Activated CD8-positive, alpha-beta T cell treated with anti-CD3 and anti-CD28 coated beads for 36 hours (primary cell): ENCODE data around the gene NDUFAF3. TPM values are rescaled to one million over a fixed set of nuclear protein-coding genes. Genes with fewer than 3 reads are reported as not detected.

Experiments used
- ATAC-seq: fragments of 200-7000 bp; cut with Tn5 transposase; one replicate; pipeline ENCODE4 v1.10.0; 2021; ENCODE audit warnings: mild to moderate bottlenecking, moderate library complexity
- CTCF ChIA-PET: fragments of 350-600 bp; sonication (Branson Sonifier 250); formaldehyde crosslinking; loops from one replicate; lab custom pipeline; 2021; ENCODE audit warnings: antibody characterized with exemption; lab: Charles Lee
- POLR2A ChIA-PET: fragments of 350-600 bp; sonication (Branson Sonifier 250); formaldehyde crosslinking; loops from one replicate; lab custom pipeline; 2021; ENCODE audit warnings: antibody characterized with exemption; lab: Charles Lee
- DNase-seq: peaks from one replicate; pipeline ENCODE4 v3.0.0-alpha.2; 2020
- H3K27ac Mint-ChIP-seq: one replicate; pipeline ENCODE4 v1.8.0; 2021; ENCODE audit warnings: mild to moderate bottlenecking, mixed read lengths
- H3K27me3 Mint-ChIP-seq: one replicate; pipeline ENCODE4 v1.8.0; 2021; ENCODE audit warnings: mixed read lengths
- H3K36me3 Mint-ChIP-seq: one replicate; pipeline ENCODE4 v1.8.0; 2021; ENCODE audit warnings: low read depth, mixed read lengths
- H3K4me1 Mint-ChIP-seq: one replicate; pipeline ENCODE4 v1.8.0; 2021; ENCODE audit warnings: low read depth, mixed read lengths
- H3K4me3 Mint-ChIP-seq: one replicate; pipeline ENCODE4 v1.8.0; 2021; ENCODE audit warnings: mild to moderate bottlenecking, moderate library complexity, mixed read lengths
- H3K9me3 Mint-ChIP-seq: one replicate; pipeline ENCODE4 v1.8.0; 2021; ENCODE audit warnings: mixed read lengths
- CTCF ChIP-seq: fragments of 200-600 bp; IDR thresholded peaks from one replicate; pipeline ENCODE4 v1.8.0; 2022; ENCODE audit warnings: antibody characterized with exemption, mild to moderate bottlenecking
- intact Hi-C: fragments of 100-400 bp; cut with micrococcal nuclease; formaldehyde crosslinking; loops from one replicate; pipeline ENCODE4 v1.10.0; 2022
- total RNA-seq, 2 experiments: library from RNA; stranded (reverse); gene quantifications; one replicate each; pipeline ENCODE4 v1.2.3, GENCODE V29; 2021

Gene NDUFAF3
- total RNA-seq, 2 experiments from 2014 or later, result 90.7 to 95.5 TPM

GRCh38 chr3:49025005-49025792, 3.3 kb downstream of the NDUFAF3 start:
- ATAC-seq, result no peak
- H3K4me3 Mint-ChIP-seq, result peak overlapping the region; percentile 2

GRCh38 chr3:49025793-49026520, 4.0 kb downstream of the NDUFAF3 start:
- H3K9me3 Mint-ChIP-seq, result no peaks in the 10 kb centered on the region
- H3K4me1 Mint-ChIP-seq, result peaks cover 53% of the 10 kb centered on the region
- H3K27ac Mint-ChIP-seq, result peak overlapping the region; percentile 71

More at GRCh38 chr3:49025005-49025792, 3.3 kb downstream of the NDUFAF3 start:
- TF ChIP-seq CTCF, result no peak
- no peak for DNase-seq
- intact Hi-C loops, result loop anchor here (5.0 kb wide), 1 partner anchor 67 kb away; the partner anchor contains the start of gene QRICH1
- ChIA-PET POLR2A (interaction anchor here (1.3 to 12.0 kb wide), 5 partner anchors 11 to 74 kb away, joined by 3 to 200 read pairs (median 14); partner anchors contain the start of genes P4HTM, QRICH1 and WDR6), CTCF (interaction anchor here (5.9 kb wide), 1 partner anchor 69 kb away, joined by 37 read pairs; the partner anchor contains the start of gene QRICH1)
- no peaks in the 10 kb centered on the region for H3K27me3 Mint-ChIP-seq
- peaks cover 73% of the 10 kb centered on the region for H3K36me3 Mint-ChIP-seq
- H3K9me3 Mint-ChIP-seq, result no peaks in the 10 kb centered on the region
- peaks cover 54% of the 10 kb centered on the region for H3K4me1 Mint-ChIP-seq
- peak overlapping the region; percentile 71 for H3K27ac Mint-ChIP-seq

GRCh38 chr3:49026536-49026935, 4.6 kb downstream of the NDUFAF3 start:
- Mint-ChIP-seq H3K4me3 (no peak overlapping the region), H3K36me3 (peaks cover 69% of the 10 kb centered on the region), H3K27ac (peak overlapping the region; percentile 92), H3K9me3 (no peaks in the 10 kb centered on the region), H3K27me3 (no peaks in the 10 kb centered on the region), H3K4me1 (peaks cover 53% of the 10 kb centered on the region)
- no peak for DNase-seq
- no peak for ATAC-seq
- CTCF ChIA-PET, result interaction anchor here (0.6 to 0.9 kb wide), 3 partner anchors 9 to 145 kb away, joined by 3 to 4 read pairs (median 3); partner anchors contain the start of gene KLHDC8B
- TF ChIP-seq CTCF, result no peak
- POLR2A ChIA-PET, result interaction anchor here (0.7 to 12.0 kb wide), 7 partner anchors 12 to 319 kb away, joined by 3 to 200 read pairs (median 10); partner anchors contain the start of genes P4HTM, QRICH1 and WDR6
- intact Hi-C loops, result loop anchor here (5.0 kb wide), 1 partner anchor 66 kb away; the partner anchor contains the start of gene QRICH1

More at GRCh38 chr3:49025793-49026520, 4.0 kb downstream of the NDUFAF3 start:
- ATAC-seq, result no peak
- CTCF ChIA-PET, result interaction anchor here (0.6 to 0.9 kb wide), 3 partner anchors 9 to 145 kb away, joined by 3 to 4 read pairs (median 3); partner anchors contain the start of gene KLHDC8B
- no peak for DNase-seq
- peaks cover 67% of the 10 kb centered on the region for H3K36me3 Mint-ChIP-seq
- no peak for TF ChIP-seq CTCF
- H3K27me3 Mint-ChIP-seq, result no peaks in the 10 kb centered on the region
- intact Hi-C loops, result loop anchor here (5.0 kb wide), 1 partner anchor 66 kb away; the partner anchor contains the start of gene QRICH1
- POLR2A ChIA-PET, result interaction anchor here (0.8 to 12.0 kb wide), 6 partner anchors 12 to 319 kb away, joined by 3 to 200 read pairs (median 12); partner anchors contain the start of genes P4HTM, QRICH1 and WDR6
- H3K4me3 Mint-ChIP-seq, result no peak overlapping the region

GRCh38 chr3:49027634-49028033, 5.7 kb downstream of the NDUFAF3 start:
- CTCF ChIA-PET, result no interaction called here

More at GRCh38 chr3:49027634-49028033, 5.7 kb downstream of the NDUFAF3 start:
- Mint-ChIP-seq H3K27me3 (no peaks in the 10 kb centered on the region), H3K9me3 (no peaks in the 10 kb centered on the region), H3K36me3 (peaks cover 74% of the 10 kb centered on the region), H3K27ac (peak overlapping the region; percentile 92), H3K4me1 (peaks cover 53% of the 10 kb centered on the region), H3K4me3 (peak overlapping the region; percentile 88)
- POLR2A ChIA-PET, result interaction anchor here (1.5 to 7.7 kb wide), 5 partner anchors 13 to 66 kb away, joined by 3 to 90 read pairs (median 14); partner anchors contain the start of genes P4HTM, QRICH1 and WDR6
- DNase-seq, result no peak
- no peak for ATAC-seq
- TF ChIP-seq CTCF, result no peak
- intact Hi-C loops, result loop anchor here (5.0 kb wide), 1 partner anchor 65 kb away; the partner anchor contains the start of gene QRICH1
